A549 (cell line): ENCODE results near the gene ZNF184. TPM values are rescaled to one million over a fixed set of nuclear protein-coding genes. Genes with fewer than 3 reads are reported as not detected.

Experiments
- ATAC-seq, 2 experiments: fragments of 200-7000 bp in 1 of 2; fragments of >200 bp in 1 of 2; cut with Nextera tagmentation in 1 of 2; cut with Tn5 transposase in 1 of 2; 3 replicates each; pipeline versions ENCODE4 v1.8.0 to v1.9.1; 2018 to 2020; ENCODE audit warnings: mild to moderate bottlenecking in 1 of 2, moderate library complexity in 1 of 2
- CTCF ChIA-PET: fragments of 300-600 bp; sonication (Branson Sonifier 250); formaldehyde crosslinking; extraction: SDS; loops from one replicate; lab custom pipeline; 2021; ENCODE audit warnings: antibody characterized with exemption, inconsistent platforms; lab: Yijun Ruan, JAX
- POLR2A ChIA-PET: fragments of 350-600 bp; formaldehyde crosslinking; extraction: SDS; loops from one replicate; lab custom pipeline; 2021; ENCODE audit warnings: antibody characterized with exemption, inconsistent platforms; lab: Yijun Ruan, JAX
- DNase-seq, 2 experiments: peaks; one replicate each; pipeline versions ENCODE4 v3.0.0 to v3.0.0-alpha.2; 2011 to 2016; ENCODE audit warnings: low read depth in 1 of 2, low spot score in 1 of 2
- FAIRE-seq: peaks from 2 replicates; lab custom pipeline; 2011; peaks lifted over from hg19 to GRCh38; lab: Jason Lieb, UNC
- H3K27ac ChIP-seq, 2 experiments: fragments of >200 bp; sonication (Bioruptor Twin); formaldehyde crosslinking; 3 replicates each; pipeline ENCODE4 v1.5.1; 2016 to 2017
- H3K4me1 ChIP-seq: fragments of >200 bp; sonication (Bioruptor Twin); formaldehyde crosslinking; 3 replicates; pipeline ENCODE4 v1.6.1; 2016
- H3K4me2 ChIP-seq: fragments of >200 bp; sonication (Bioruptor Twin); formaldehyde crosslinking; 3 replicates; pipeline ENCODE4 v1.6.1; 2016
- H3K4me3 ChIP-seq: fragments of >200 bp; sonication (Bioruptor Twin); formaldehyde crosslinking; 3 replicates; pipeline ENCODE4 v1.5.1; 2016
- H3K9me3 ChIP-seq: fragments of >200 bp; sonication (Bioruptor Twin); formaldehyde crosslinking; 3 replicates; pipeline ENCODE4 v1.6.1; 2016
- BHLHE40 ChIP-seq: IDR thresholded peaks from 2 replicates; pipeline ENCODE4 v1.6.1; 2012; ENCODE audit warnings: low read depth, low read length, inconsistent platforms
- CBX2 ChIP-seq: fragments of 200-600 bp; sonication (generic); IDR thresholded peaks from 2 replicates; pipeline ENCODE4 v1.6.1; 2016; ENCODE audit warnings: low read depth, mild to moderate bottlenecking, borderline replicate concordance
- CEBPB ChIP-seq, 2 experiments: fragments of >200 bp in 1 of 2; sonication (Bioruptor Twin) in 1 of 2; formaldehyde crosslinking in 1 of 2; IDR thresholded peaks; 2 replicates each; pipeline ENCODE4 v1.6.1; 2012 to 2016
- EP300 ChIP-seq, 2 experiments: fragments of >200 bp; sonication (Bioruptor Twin); formaldehyde crosslinking; IDR thresholded peaks; 2 replicates in 1 of 2; 3 replicates in 1 of 2; pipeline ENCODE4 v1.6.1; 2016 to 2017
- ESRRA ChIP-seq: fragments of 150-350 bp; IDR thresholded peaks from 2 replicates; pipeline ENCODE4 v1.6.1; 2014; ENCODE audit warnings: mild to moderate bottlenecking, low read length, borderline replicate concordance
- FOXS1 ChIP-seq: fragments of 250-450 bp; sonication (Bioruptor Pico); IDR thresholded peaks from 2 replicates; pipeline ENCODE4 v1.5.0; 2020; ENCODE audit warnings: mild to moderate bottlenecking, moderate library complexity
- GATA3 ChIP-seq: IDR thresholded peaks from 2 replicates; pipeline ENCODE4 v1.6.1; 2012; ENCODE audit warnings: borderline replicate concordance
- HDAC2 ChIP-seq: fragments of 200-600 bp; sonication (generic); IDR thresholded peaks from 2 replicates; pipeline ENCODE4 v1.6.1; 2016
- HEYL ChIP-seq: fragments of 250-450 bp; sonication (Bioruptor Pico); IDR thresholded peaks from 2 replicates; pipeline ENCODE4 v1.8.0; 2021; ENCODE audit warnings: mild to moderate bottlenecking, moderate library complexity
- HOXA7 ChIP-seq: fragments of 250-450 bp; sonication (Bioruptor Pico); IDR thresholded peaks from 2 replicates; pipeline ENCODE4 v1.5.0; 2020; ENCODE audit warnings: mild to moderate bottlenecking, moderate library complexity
- HOXB13 ChIP-seq: fragments of 250-450 bp; sonication (Bioruptor Pico); IDR thresholded peaks from 2 replicates; pipeline ENCODE4 v1.5.0; 2020; ENCODE audit warnings: low read depth, mild to moderate bottlenecking, moderate library complexity
- JUNB ChIP-seq: fragments of >200 bp; sonication (Bioruptor Twin); formaldehyde crosslinking; IDR thresholded peaks from 2 replicates; pipeline ENCODE4 v1.6.1; 2016
- KDM1A ChIP-seq: fragments of 200-600 bp; sonication (generic); IDR thresholded peaks from 2 replicates; pipeline ENCODE4 v1.6.1; 2016; ENCODE audit warnings: low read depth, mild to moderate bottlenecking
- KDM5A ChIP-seq: fragments of 200-600 bp; sonication (generic); IDR thresholded peaks from 2 replicates; pipeline ENCODE4 v1.6.1; 2016; ENCODE audit warnings: antibody characterized with exemption, mild to moderate bottlenecking
- MAFK ChIP-seq: fragments of 450-650 bp; IDR thresholded peaks from 2 replicates; pipeline ENCODE4 v1.6.1; 2014; ENCODE audit not compliant: partially characterized antibody
- MAZ ChIP-seq: fragments of 150-350 bp; IDR thresholded peaks from 2 replicates; pipeline ENCODE4 v1.6.1; 2014; ENCODE audit warnings: antibody characterized with exemption, low read depth, low read length, borderline replicate concordance
- NR3C1 ChIP-seq: fragments of >200 bp; sonication (Bioruptor Twin); formaldehyde crosslinking; IDR thresholded peaks from 3 replicates; pipeline ENCODE4 v1.6.1; 2017
- PHF8 ChIP-seq: fragments of 200-600 bp; sonication (generic); IDR thresholded peaks from 2 replicates; pipeline ENCODE4 v1.6.1; 2016; ENCODE audit warnings: low read depth, mild to moderate bottlenecking, antibody characterized with exemption, moderate library complexity, borderline replicate concordance
- POLR2A ChIP-seq: IDR thresholded peaks from 2 replicates; pipeline ENCODE4 v1.6.1; 2012; ENCODE audit warnings: mild to moderate bottlenecking, low read length
- POLR2AphosphoS2 ChIP-seq: conservative IDR thresholded peaks from 2 replicates; pipeline ENCODE4 v1.6.1; 2012; ENCODE audit warnings: low read length, improper control_type of control experiment, inconsistent platforms
- RAD21 ChIP-seq, 2 experiments: fragments of >200 bp in 1 of 2; sonication (Bioruptor Twin) in 1 of 2; formaldehyde crosslinking in 1 of 2; IDR thresholded peaks in 1 of 2; conservative IDR thresholded peaks in 1 of 2; 2 replicates in 1 of 2; 3 replicates in 1 of 2; pipeline ENCODE4 v1.6.1; 2012 to 2018; ENCODE audit warnings: inconsistent platforms in 1 of 2
- TP53 ChIP-seq: fragments of 250-450 bp; sonication (Bioruptor Pico); IDR thresholded peaks from 2 replicates; pipeline ENCODE4 v1.5.0; 2021; ENCODE audit warnings: mild to moderate bottlenecking, moderate library complexity
- ZNF302 ChIP-seq: fragments of 250-450 bp; sonication (Bioruptor Pico); IDR thresholded peaks from 2 replicates; pipeline ENCODE4 v1.9.0; 2021; ENCODE audit warnings: inconsistent platforms, mild to moderate bottlenecking, moderate library complexity
- ZSCAN20 ChIP-seq: fragments of 250-450 bp; sonication (Bioruptor Pico); IDR thresholded peaks from 2 replicates; pipeline ENCODE4 v1.8.0; 2022; ENCODE audit warnings: mild to moderate bottlenecking, moderate library complexity
- WGBS: methylation state at CpG from one replicate; pipeline ENCODE4 v1.1.6; 2017; ENCODE audit errors: missing lambda C conversion rate; 5-methylcytosine and 5-hydroxymethylcytosine counted together
- polyA plus RNA-seq, 4 experiments: library from polyadenylated mRNA; depleted of rRNA in 3 of 4; stranded (reverse); fragments of >200 nt; fragmentation: RNase III in 1 of 4; extraction: RNeasy Plus Mini Kit Qiagen cat#74134 plus additional on column Dnase treatment in 1 of 4; gene quantifications; 2 replicates in 3 of 4; 3 replicates in 1 of 4; pipeline ENCODE4 v1.2.3, GENCODE V29; 2011 to 2017
- TF ChIP-seq, protein P1 (sequence below): IDR thresholded peaks from 2 replicates; pipeline ENCODE4 v1.6.1; 2012; ENCODE audit warnings: low read depth, borderline replicate concordance
- TF ChIP-seq, protein P2 (sequence below): IDR thresholded peaks from 2 replicates; pipeline ENCODE4 v1.6.1; 2012
- TF ChIP-seq, protein P3 (sequence below): fragments of 450-650 bp; IDR thresholded peaks from 2 replicates; pipeline ENCODE4 v1.6.1; 2014; ENCODE audit warnings: antibody characterized with exemption
- TF ChIP-seq, protein P4 (sequence below): fragments of 150-350 bp; IDR thresholded peaks from 2 replicates; pipeline ENCODE4 v1.6.1; 2014; ENCODE audit warnings: low read depth, mild to moderate bottlenecking, low read length
- TF ChIP-seq, protein P5 (sequence below): fragments of 200-600 bp; sonication (generic); IDR thresholded peaks from 2 replicates; pipeline ENCODE4 v1.6.1; 2016; ENCODE audit warnings: antibody characterized with exemption, mild to moderate bottlenecking, moderate library complexity
- TF ChIP-seq, protein P6 (sequence below): fragments of >200 bp; sonication (Bioruptor Twin); formaldehyde crosslinking; IDR thresholded peaks from 3 replicates; pipeline ENCODE4 v1.6.1; 2016
- TF ChIP-seq, protein P7 (sequence below): IDR thresholded peaks from 2 replicates; pipeline ENCODE4 v1.6.1; 2012

The ZNF184 gene
- polyA plus RNA-seq, 2 of the 4 experiments (the other 2 are of a cell fraction) = 2.5 to 4.9 TPM

DNA sequence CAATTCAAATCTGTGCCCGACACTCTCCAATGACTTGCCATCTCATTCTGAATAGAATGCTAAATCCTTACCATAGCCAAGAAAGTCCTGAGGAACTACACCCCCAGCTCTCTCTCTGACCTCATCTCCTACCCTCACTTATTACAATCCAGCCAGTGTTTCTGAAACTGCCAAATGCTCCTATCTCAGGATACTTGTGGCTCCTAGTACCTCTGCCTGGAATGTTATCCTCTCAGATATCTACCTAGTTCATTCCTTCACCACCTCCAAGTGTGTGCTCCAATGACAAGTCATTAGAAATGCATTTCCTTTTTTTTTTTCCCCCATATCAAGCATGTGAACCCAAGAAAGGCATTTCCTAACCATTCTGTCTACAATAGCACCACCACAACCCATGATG, 24.4 kb downstream of the ZNF184 start:
- H3K4me3 ChIP-seq = no peak overlapping the region
- ATAC-seq (no peak), FAIRE-seq (no peak), DNase-seq (no peak)
- CTCF ChIA-PET = no interaction called here
- 67% methylated on average over 1 of the region's 1 CpG for WGBS
- TF ChIP-seq POLR2A (no peak), TP53 (CRISPR knock-in tag) (no peak), ZSCAN20 (CRISPR knock-in tag) (no peak), HEYL (CRISPR knock-in tag) (no peak), HOXB13 (CRISPR knock-in tag) (no peak), CEBPB (IDR thresholded peaks at IDR 0.05) (no peak), ZNF302 (CRISPR knock-in tag) (no peak), CBX2 (no peak), NR3C1 (no peak), FOXS1 (CRISPR knock-in tag) (no peak), EP300 (IDR thresholded peaks at IDR 0.05) (no peak)
- TF ChIP-seq, protein P1, sequence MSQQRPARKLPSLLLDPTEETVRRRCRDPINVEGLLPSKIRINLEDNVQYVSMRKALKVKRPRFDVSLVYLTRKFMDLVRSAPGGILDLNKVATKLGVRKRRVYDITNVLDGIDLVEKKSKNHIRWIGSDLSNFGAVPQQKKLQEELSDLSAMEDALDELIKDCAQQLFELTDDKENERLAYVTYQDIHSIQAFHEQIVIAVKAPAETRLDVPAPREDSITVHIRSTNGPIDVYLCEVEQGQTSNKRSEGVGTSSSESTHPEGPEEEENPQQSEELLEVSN = no peak
- TF ChIP-seq, protein P2, sequence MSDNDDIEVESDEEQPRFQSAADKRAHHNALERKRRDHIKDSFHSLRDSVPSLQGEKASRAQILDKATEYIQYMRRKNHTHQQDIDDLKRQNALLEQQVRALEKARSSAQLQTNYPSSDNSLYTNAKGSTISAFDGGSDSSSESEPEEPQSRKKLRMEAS = no peak
- TF ChIP-seq, protein P3, sequence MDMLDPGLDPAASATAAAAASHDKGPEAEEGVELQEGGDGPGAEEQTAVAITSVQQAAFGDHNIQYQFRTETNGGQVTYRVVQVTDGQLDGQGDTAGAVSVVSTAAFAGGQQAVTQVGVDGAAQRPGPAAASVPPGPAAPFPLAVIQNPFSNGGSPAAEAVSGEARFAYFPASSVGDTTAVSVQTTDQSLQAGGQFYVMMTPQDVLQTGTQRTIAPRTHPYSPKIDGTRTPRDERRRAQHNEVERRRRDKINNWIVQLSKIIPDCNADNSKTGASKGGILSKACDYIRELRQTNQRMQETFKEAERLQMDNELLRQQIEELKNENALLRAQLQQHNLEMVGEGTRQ = no peak
- no peak overlapping the region for H3K27ac ChIP-seq
- peaks cover 72% of the 10 kb centered on the region for H3K9me3 ChIP-seq
- POLR2A ChIA-PET = no interaction called here
- H3K4me2 ChIP-seq = no peak overlapping the region
- H3K4me1 ChIP-seq = no peaks in the 10 kb centered on the region

DNA sequence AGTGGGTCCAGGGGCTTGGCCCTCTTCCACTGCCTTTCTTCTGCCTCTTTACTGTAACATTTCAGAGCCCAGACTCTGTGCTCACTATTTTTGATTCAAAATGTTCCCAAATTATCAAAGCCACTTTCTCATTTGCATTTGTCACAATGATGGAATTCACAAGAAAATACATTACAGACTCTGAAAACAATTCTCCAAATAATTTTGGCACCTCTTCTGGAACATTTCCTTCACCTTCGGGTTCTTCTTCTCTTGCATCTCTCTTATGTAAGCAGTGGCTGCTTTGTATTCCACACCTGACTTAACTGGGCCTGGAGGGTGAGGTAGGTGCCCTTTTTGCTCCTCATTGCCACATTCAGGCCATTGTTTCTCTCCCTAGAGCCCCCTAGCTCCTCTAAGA, 30.0 kb downstream of the ZNF184 start:
- no peak for ATAC-seq
- Histone ChIP-seq H3K4me1 (no peaks in the 10 kb centered on the region), H3K4me3 (no peak overlapping the region), H3K4me2 (no peak overlapping the region), H3K27ac (no peak overlapping the region), H3K9me3 (peaks cover 28% of the 10 kb centered on the region; the same call in 2 of the 3 replicates)
- CTCF ChIA-PET = no interaction called here
- TF ChIP-seq, protein P4, sequence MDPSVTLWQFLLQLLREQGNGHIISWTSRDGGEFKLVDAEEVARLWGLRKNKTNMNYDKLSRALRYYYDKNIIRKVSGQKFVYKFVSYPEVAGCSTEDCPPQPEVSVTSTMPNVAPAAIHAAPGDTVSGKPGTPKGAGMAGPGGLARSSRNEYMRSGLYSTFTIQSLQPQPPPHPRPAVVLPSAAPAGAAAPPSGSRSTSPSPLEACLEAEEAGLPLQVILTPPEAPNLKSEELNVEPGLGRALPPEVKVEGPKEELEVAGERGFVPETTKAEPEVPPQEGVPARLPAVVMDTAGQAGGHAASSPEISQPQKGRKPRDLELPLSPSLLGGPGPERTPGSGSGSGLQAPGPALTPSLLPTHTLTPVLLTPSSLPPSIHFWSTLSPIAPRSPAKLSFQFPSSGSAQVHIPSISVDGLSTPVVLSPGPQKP = no peak
- TF ChIP-seq BHLHE40 (no peak), KDM5A (no peak), HDAC2 (no peak), MAZ (no peak), KDM1A (no peak), JUNB (no peak), HOXA7 (CRISPR knock-in tag) (no peak), GATA3 (no peak), POLR2AphosphoS2 (no peak), PHF8 (no peak), RAD21 (conservative IDR thresholded peaks at IDR 0.05 in 1 of 2, IDR thresholded peaks at IDR 0.05 in 1 of 2) (no peak), ESRRA (no peak), MAFK (no peak)
- TF ChIP-seq, protein P5, sequence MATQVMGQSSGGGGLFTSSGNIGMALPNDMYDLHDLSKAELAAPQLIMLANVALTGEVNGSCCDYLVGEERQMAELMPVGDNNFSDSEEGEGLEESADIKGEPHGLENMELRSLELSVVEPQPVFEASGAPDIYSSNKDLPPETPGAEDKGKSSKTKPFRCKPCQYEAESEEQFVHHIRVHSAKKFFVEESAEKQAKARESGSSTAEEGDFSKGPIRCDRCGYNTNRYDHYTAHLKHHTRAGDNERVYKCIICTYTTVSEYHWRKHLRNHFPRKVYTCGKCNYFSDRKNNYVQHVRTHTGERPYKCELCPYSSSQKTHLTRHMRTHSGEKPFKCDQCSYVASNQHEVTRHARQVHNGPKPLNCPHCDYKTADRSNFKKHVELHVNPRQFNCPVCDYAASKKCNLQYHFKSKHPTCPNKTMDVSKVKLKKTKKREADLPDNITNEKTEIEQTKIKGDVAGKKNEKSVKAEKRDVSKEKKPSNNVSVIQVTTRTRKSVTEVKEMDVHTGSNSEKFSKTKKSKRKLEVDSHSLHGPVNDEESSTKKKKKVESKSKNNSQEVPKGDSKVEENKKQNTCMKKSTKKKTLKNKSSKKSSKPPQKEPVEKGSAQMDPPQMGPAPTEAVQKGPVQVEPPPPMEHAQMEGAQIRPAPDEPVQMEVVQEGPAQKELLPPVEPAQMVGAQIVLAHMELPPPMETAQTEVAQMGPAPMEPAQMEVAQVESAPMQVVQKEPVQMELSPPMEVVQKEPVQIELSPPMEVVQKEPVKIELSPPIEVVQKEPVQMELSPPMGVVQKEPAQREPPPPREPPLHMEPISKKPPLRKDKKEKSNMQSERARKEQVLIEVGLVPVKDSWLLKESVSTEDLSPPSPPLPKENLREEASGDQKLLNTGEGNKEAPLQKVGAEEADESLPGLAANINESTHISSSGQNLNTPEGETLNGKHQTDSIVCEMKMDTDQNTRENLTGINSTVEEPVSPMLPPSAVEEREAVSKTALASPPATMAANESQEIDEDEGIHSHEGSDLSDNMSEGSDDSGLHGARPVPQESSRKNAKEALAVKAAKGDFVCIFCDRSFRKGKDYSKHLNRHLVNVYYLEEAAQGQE = no peak
- TF ChIP-seq, protein P6, sequence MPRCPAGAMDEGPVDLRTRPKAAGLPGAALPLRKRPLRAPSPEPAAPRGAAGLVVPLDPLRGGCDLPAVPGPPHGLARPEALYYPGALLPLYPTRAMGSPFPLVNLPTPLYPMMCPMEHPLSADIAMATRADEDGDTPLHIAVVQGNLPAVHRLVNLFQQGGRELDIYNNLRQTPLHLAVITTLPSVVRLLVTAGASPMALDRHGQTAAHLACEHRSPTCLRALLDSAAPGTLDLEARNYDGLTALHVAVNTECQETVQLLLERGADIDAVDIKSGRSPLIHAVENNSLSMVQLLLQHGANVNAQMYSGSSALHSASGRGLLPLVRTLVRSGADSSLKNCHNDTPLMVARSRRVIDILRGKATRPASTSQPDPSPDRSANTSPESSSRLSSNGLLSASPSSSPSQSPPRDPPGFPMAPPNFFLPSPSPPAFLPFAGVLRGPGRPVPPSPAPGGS = no peak
- TF ChIP-seq, protein P7, sequence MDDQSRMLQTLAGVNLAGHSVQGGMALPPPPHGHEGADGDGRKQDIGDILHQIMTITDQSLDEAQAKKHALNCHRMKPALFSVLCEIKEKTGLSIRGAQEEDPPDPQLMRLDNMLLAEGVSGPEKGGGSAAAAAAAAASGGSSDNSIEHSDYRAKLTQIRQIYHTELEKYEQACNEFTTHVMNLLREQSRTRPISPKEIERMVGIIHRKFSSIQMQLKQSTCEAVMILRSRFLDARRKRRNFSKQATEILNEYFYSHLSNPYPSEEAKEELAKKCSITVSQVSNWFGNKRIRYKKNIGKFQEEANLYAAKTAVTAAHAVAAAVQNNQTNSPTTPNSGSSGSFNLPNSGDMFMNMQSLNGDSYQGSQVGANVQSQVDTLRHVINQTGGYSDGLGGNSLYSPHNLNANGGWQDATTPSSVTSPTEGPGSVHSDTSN = no peak
- TF ChIP-seq, protein P2 = no peak
- 0% methylated on average over 1 of the region's 1 CpG for WGBS
- POLR2A ChIA-PET = no interaction called here
- DNase-seq = no peak
- no peak for FAIRE-seq
